A549 (cell line): ENCODE data around the gene PRRG1. TPM values are rescaled to one million over a fixed set of nuclear protein-coding genes. Genes with fewer than 3 reads are reported as not detected.

Experiments
- ATAC-seq, 2 experiments: fragments of 200-7000 bp in 1 of 2; fragments of >200 bp in 1 of 2; cut with Nextera tagmentation in 1 of 2; cut with Tn5 transposase in 1 of 2; 3 replicates each; pipeline versions ENCODE4 v1.8.0 to v1.9.1; 2018 to 2020; ENCODE audit warnings: mild to moderate bottlenecking in 1 of 2, moderate library complexity in 1 of 2
- CTCF ChIA-PET: fragments of 300-600 bp; sonication (Branson Sonifier 250); formaldehyde crosslinking; extraction: SDS; loops from one replicate; lab custom pipeline; 2021; ENCODE audit warnings: antibody characterized with exemption, inconsistent platforms; lab: Yijun Ruan, JAX
- POLR2A ChIA-PET: fragments of 350-600 bp; formaldehyde crosslinking; extraction: SDS; loops from one replicate; lab custom pipeline; 2021; ENCODE audit warnings: antibody characterized with exemption, inconsistent platforms; lab: Yijun Ruan, JAX
- DNase-seq, 2 experiments: peaks; one replicate each; pipeline versions ENCODE4 v3.0.0 to v3.0.0-alpha.2; 2011 to 2016; ENCODE audit warnings: low read depth in 1 of 2, low spot score in 1 of 2
- FAIRE-seq: peaks from 2 replicates; lab custom pipeline; 2011; peaks lifted over from hg19 to GRCh38; lab: Jason Lieb, UNC
- H3K27ac ChIP-seq, 2 experiments: fragments of >200 bp; sonication (Bioruptor Twin); formaldehyde crosslinking; 3 replicates each; pipeline ENCODE4 v1.5.1; 2016 to 2017
- H3K4me1 ChIP-seq: fragments of >200 bp; sonication (Bioruptor Twin); formaldehyde crosslinking; 3 replicates; pipeline ENCODE4 v1.6.1; 2016
- H3K4me2 ChIP-seq: fragments of >200 bp; sonication (Bioruptor Twin); formaldehyde crosslinking; 3 replicates; pipeline ENCODE4 v1.6.1; 2016
- H3K4me3 ChIP-seq: fragments of >200 bp; sonication (Bioruptor Twin); formaldehyde crosslinking; 3 replicates; pipeline ENCODE4 v1.5.1; 2016
- H3K9me3 ChIP-seq: fragments of >200 bp; sonication (Bioruptor Twin); formaldehyde crosslinking; 3 replicates; pipeline ENCODE4 v1.6.1; 2016
- BCL3 ChIP-seq: fragments of >200 bp; sonication (Bioruptor Twin); formaldehyde crosslinking; IDR thresholded peaks from 3 replicates; pipeline ENCODE4 v1.6.1; 2016
- CEBPB ChIP-seq, 2 experiments: fragments of >200 bp in 1 of 2; sonication (Bioruptor Twin) in 1 of 2; formaldehyde crosslinking in 1 of 2; IDR thresholded peaks; 2 replicates each; pipeline ENCODE4 v1.6.1; 2012 to 2016
- CHD2 ChIP-seq: fragments of 150-350 bp; IDR thresholded peaks from 2 replicates; pipeline ENCODE4 v1.6.1; 2014; ENCODE audit warnings: low read length; ENCODE audit not compliant: partially characterized antibody
- CTCF ChIP-seq: fragments of >200 bp; sonication (Bioruptor Twin); formaldehyde crosslinking; IDR thresholded peaks from 3 replicates; pipeline ENCODE4 v1.5.1; 2016
- EHMT2 ChIP-seq: fragments of 200-600 bp; sonication (generic); IDR thresholded peaks from 2 replicates; pipeline ENCODE4 v1.6.1; 2016; ENCODE audit warnings: antibody characterized with exemption, low read depth, mild to moderate bottlenecking, moderate library complexity
- EP300 ChIP-seq, 2 experiments: fragments of >200 bp; sonication (Bioruptor Twin); formaldehyde crosslinking; IDR thresholded peaks; 2 replicates in 1 of 2; 3 replicates in 1 of 2; pipeline ENCODE4 v1.6.1; 2016 to 2017
- ESRRA ChIP-seq: fragments of 150-350 bp; IDR thresholded peaks from 2 replicates; pipeline ENCODE4 v1.6.1; 2014; ENCODE audit warnings: mild to moderate bottlenecking, low read length, borderline replicate concordance
- FOSL2 ChIP-seq, 2 experiments: fragments of 450-650 bp in 1 of 2; fragments of >200 bp in 1 of 2; sonication (Bioruptor Twin) in 1 of 2; formaldehyde crosslinking; IDR thresholded peaks; 2 replicates each; pipeline versions ENCODE4 v1.5.0 to v1.6.1; 2016 to 2020; ENCODE audit warnings: mild to moderate bottlenecking in 1 of 2, moderate library complexity in 1 of 2
- GATA3 ChIP-seq: IDR thresholded peaks from 2 replicates; pipeline ENCODE4 v1.6.1; 2012; ENCODE audit warnings: borderline replicate concordance
- HDAC2 ChIP-seq: fragments of 200-600 bp; sonication (generic); IDR thresholded peaks from 2 replicates; pipeline ENCODE4 v1.6.1; 2016
- HOXA7 ChIP-seq: fragments of 250-450 bp; sonication (Bioruptor Pico); IDR thresholded peaks from 2 replicates; pipeline ENCODE4 v1.5.0; 2020; ENCODE audit warnings: mild to moderate bottlenecking, moderate library complexity
- MAFK ChIP-seq: fragments of 450-650 bp; IDR thresholded peaks from 2 replicates; pipeline ENCODE4 v1.6.1; 2014; ENCODE audit not compliant: partially characterized antibody
- MAZ ChIP-seq: fragments of 150-350 bp; IDR thresholded peaks from 2 replicates; pipeline ENCODE4 v1.6.1; 2014; ENCODE audit warnings: antibody characterized with exemption, low read depth, low read length, borderline replicate concordance
- MYC ChIP-seq: IDR thresholded peaks from 2 replicates; pipeline ENCODE4 v1.6.1; 2012; ENCODE audit warnings: mild to moderate bottlenecking, inconsistent platforms, low read length, improper control_type of control experiment, borderline replicate concordance
- NFE2L2 ChIP-seq: fragments of 150-350 bp; conservative IDR thresholded peaks from 2 replicates; pipeline ENCODE4 v1.6.1; 2014; ENCODE audit warnings: low read length
- NR3C1 ChIP-seq: fragments of >200 bp; sonication (Bioruptor Twin); formaldehyde crosslinking; IDR thresholded peaks from 3 replicates; pipeline ENCODE4 v1.6.1; 2017
- POLR2A ChIP-seq: IDR thresholded peaks from 2 replicates; pipeline ENCODE4 v1.6.1; 2012; ENCODE audit warnings: mild to moderate bottlenecking, low read length
- POLR2AphosphoS2 ChIP-seq: conservative IDR thresholded peaks from 2 replicates; pipeline ENCODE4 v1.6.1; 2012; ENCODE audit warnings: low read length, improper control_type of control experiment, inconsistent platforms
- RAD21 ChIP-seq, 2 experiments: fragments of >200 bp in 1 of 2; sonication (Bioruptor Twin) in 1 of 2; formaldehyde crosslinking in 1 of 2; IDR thresholded peaks in 1 of 2; conservative IDR thresholded peaks in 1 of 2; 2 replicates in 1 of 2; 3 replicates in 1 of 2; pipeline ENCODE4 v1.6.1; 2012 to 2018; ENCODE audit warnings: inconsistent platforms in 1 of 2
- RCOR1 ChIP-seq: fragments of 150-350 bp; IDR thresholded peaks from 2 replicates; pipeline ENCODE4 v1.6.1; 2014; ENCODE audit warnings: antibody characterized with exemption, low read length, low read depth
- SMC3 ChIP-seq: fragments of >200 bp; sonication (Bioruptor Twin); formaldehyde crosslinking; IDR thresholded peaks from 3 replicates; pipeline ENCODE4 v1.6.1; 2018; ENCODE audit warnings: inconsistent platforms
- SREBF2 ChIP-seq: fragments of 450-650 bp; IDR thresholded peaks from 2 replicates; pipeline ENCODE4 v1.6.1; 2014; ENCODE audit warnings: mild to moderate bottlenecking, moderate library complexity
- TP53 ChIP-seq: fragments of 250-450 bp; sonication (Bioruptor Pico); IDR thresholded peaks from 2 replicates; pipeline ENCODE4 v1.5.0; 2021; ENCODE audit warnings: mild to moderate bottlenecking, moderate library complexity
- ZFP36 ChIP-seq: fragments of 450-650 bp; IDR thresholded peaks from 2 replicates; pipeline ENCODE4 v1.6.1; 2014; ENCODE audit warnings: borderline replicate concordance; ENCODE audit not compliant: partially characterized antibody
- ZNF302 ChIP-seq: fragments of 250-450 bp; sonication (Bioruptor Pico); IDR thresholded peaks from 2 replicates; pipeline ENCODE4 v1.9.0; 2021; ENCODE audit warnings: inconsistent platforms, mild to moderate bottlenecking, moderate library complexity
- ZSCAN20 ChIP-seq: fragments of 250-450 bp; sonication (Bioruptor Pico); IDR thresholded peaks from 2 replicates; pipeline ENCODE4 v1.8.0; 2022; ENCODE audit warnings: mild to moderate bottlenecking, moderate library complexity
- WGBS: methylation state at CpG from one replicate; pipeline ENCODE4 v1.1.6; 2017; ENCODE audit errors: missing lambda C conversion rate; 5-methylcytosine and 5-hydroxymethylcytosine counted together
- polyA plus RNA-seq, 4 experiments: library from polyadenylated mRNA; depleted of rRNA in 3 of 4; stranded (reverse); fragments of >200 nt; fragmentation: RNase III in 1 of 4; extraction: RNeasy Plus Mini Kit Qiagen cat#74134 plus additional on column Dnase treatment in 1 of 4; gene quantifications; 2 replicates in 3 of 4; 3 replicates in 1 of 4; pipeline ENCODE4 v1.2.3, GENCODE V29; 2011 to 2017
- TF ChIP-seq, protein P1 (sequence below): fragments of 250-450 bp; sonication (Bioruptor Pico); IDR thresholded peaks from 2 replicates; pipeline ENCODE4 v1.5.0; 2021; ENCODE audit warnings: mild to moderate bottlenecking, moderate library complexity, borderline replicate concordance

PRRG1 gene
- polyA plus RNA-seq, 2 of the 4 experiments (the other 2 are of a cell fraction) = 5.0 to 15.9 TPM

GRCh38 chrX:37437160-37437559 lies 88.0 kb downstream of the PRRG1 start:
- no peak for FAIRE-seq
- CTCF ChIA-PET = no interaction called here
- Histone ChIP-seq H3K27ac (no peak overlapping the region), H3K4me3 (no peak overlapping the region), H3K9me3 (no peaks in the 10 kb centered on the region), H3K4me1 (no peaks in the 10 kb centered on the region), H3K4me2 (no peak overlapping the region)
- POLR2A ChIA-PET = no interaction called here
- TF ChIP-seq TP53 = no peak
- TF ChIP-seq EP300 (IDR thresholded peaks at IDR 0.05) = no peak
- no peak for TF ChIP-seq MYC
- no peak for TF ChIP-seq HDAC2
- no peak for TF ChIP-seq ESRRA
- TF ChIP-seq GATA3 = no peak
- TF ChIP-seq RCOR1 = no peak
- no peak for TF ChIP-seq MAFK
- TF ChIP-seq CHD2 = no peak
- TF ChIP-seq, protein P1, sequence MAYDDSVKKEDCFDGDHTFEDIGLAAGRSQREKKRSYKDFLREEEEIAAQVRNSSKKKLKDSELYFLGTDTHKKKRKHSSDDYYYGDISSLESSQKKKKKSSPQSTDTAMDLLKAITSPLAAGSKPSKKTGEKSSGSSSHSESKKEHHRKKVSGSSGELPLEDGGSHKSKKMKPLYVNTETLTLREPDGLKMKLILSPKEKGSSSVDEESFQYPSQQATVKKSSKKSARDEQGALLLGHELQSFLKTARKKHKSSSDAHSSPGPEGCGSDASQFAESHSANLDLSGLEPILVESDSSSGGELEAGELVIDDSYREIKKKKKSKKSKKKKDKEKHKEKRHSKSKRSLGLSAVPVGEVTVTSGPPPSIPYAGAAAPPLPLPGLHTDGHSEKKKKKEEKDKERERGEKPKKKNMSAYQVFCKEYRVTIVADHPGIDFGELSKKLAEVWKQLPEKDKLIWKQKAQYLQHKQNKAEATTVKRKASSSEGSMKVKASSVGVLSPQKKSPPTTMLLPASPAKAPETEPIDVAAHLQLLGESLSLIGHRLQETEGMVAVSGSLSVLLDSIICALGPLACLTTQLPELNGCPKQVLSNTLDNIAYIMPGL (CRISPR knock-in tag) = no peak
- TF ChIP-seq POLR2AphosphoS2 = no peak
- TF ChIP-seq ZFP36 = no peak
- no peak for TF ChIP-seq NR3C1
- 88% methylated on average over 1 of the region's 1 CpG for WGBS
- no peak for ATAC-seq
- DNase-seq = no peak

GRCh38 chrX:37441377-37441776 lies 92.2 kb downstream of the PRRG1 start:
- POLR2A ChIA-PET = no interaction called here
- WGBS = 98% methylated on average over 4 of the region's 16 CpGs

More at GRCh38 chrX:37441377-37441776, 92.2 kb downstream of the PRRG1 start:
- no peak overlapping the region for H3K4me3 ChIP-seq
- ATAC-seq = no peak
- no peaks in the 10 kb centered on the region for H3K4me1 ChIP-seq
- CTCF ChIA-PET = interaction anchor here (1.4 kb wide), 1 partner anchor 15 kb away, joined by 3 read pairs; no protein-coding TSS in a partner anchor
- no peak overlapping the region for H3K4me2 ChIP-seq
- DNase-seq = no peak
- no peaks in the 10 kb centered on the region for H3K9me3 ChIP-seq
- no peak for TF ChIP-seq CEBPB (IDR thresholded peaks at IDR 0.05)
- TF ChIP-seq EHMT2 = no peak
- TF ChIP-seq ZSCAN20 = no peak
- TF ChIP-seq NR3C1 = no peak
- no peak for TF ChIP-seq HOXA7 (CRISPR knock-in tag)
- TF ChIP-seq POLR2A = no peak
- no peak for TF ChIP-seq CTCF
- no peak for TF ChIP-seq MYC
- TF ChIP-seq ZNF302 (CRISPR knock-in tag) = no peak
- no peak for TF ChIP-seq RAD21 (conservative IDR thresholded peaks at IDR 0.05 in 1 of 2, IDR thresholded peaks at IDR 0.05 in 1 of 2)
- TF ChIP-seq SREBF2 = no peak
- no peak for TF ChIP-seq HDAC2
- TF ChIP-seq MAZ = no peak
- TF ChIP-seq NFE2L2 = no peak
- no peak for TF ChIP-seq CHD2
- TF ChIP-seq ZFP36 = no peak
- no peak for TF ChIP-seq BCL3
- no peak for TF ChIP-seq FOSL2 (IDR thresholded peaks at IDR 0.05)
- no peak for TF ChIP-seq FOSL2 (CRISPR knock-in tag; IDR thresholded peaks at IDR 0.05)
- no peak for TF ChIP-seq TP53
- TF ChIP-seq SMC3 = no peak
- no peak overlapping the region for H3K27ac ChIP-seq
- no peak for FAIRE-seq
